GM21367 (cell line): Measurements from ENCODE around the gene RNASE2.
"Not testable (repeated sequence)": the region's sequence is repeated elsewhere in the genome, so short reads cannot be mapped to it uniquely, and the experiment has no call there.

ENCODE experiments used
- ATAC-seq: cut with Tn5 transposase; IDR thresholded peaks from one replicate; pipeline ENCODE4 v1.9.1; 2021; ENCODE audit not compliant: unreplicated experiment

The RNASE2 gene

DNA sequence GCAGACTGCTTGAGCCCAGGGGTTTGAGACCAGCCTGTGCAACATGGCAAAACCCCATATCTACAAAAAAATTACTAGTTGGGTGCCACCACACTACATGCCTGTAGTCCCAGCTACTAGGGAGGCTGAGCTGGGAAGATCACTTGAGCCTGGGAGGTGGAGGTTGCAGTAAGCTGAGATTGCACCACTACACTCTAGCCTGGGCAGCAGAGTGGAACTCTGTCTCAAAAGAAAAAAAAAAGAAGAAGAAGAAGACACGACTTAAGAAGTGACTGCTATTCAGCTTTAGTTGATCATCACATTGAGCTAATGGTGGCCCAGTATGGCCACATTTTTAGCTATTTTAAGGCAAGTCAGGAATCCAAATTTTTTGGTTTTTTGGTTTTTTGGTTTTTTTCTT lies 25.6 kb downstream of the RNASE2 start:
- ATAC-seq = no peak

DNA sequence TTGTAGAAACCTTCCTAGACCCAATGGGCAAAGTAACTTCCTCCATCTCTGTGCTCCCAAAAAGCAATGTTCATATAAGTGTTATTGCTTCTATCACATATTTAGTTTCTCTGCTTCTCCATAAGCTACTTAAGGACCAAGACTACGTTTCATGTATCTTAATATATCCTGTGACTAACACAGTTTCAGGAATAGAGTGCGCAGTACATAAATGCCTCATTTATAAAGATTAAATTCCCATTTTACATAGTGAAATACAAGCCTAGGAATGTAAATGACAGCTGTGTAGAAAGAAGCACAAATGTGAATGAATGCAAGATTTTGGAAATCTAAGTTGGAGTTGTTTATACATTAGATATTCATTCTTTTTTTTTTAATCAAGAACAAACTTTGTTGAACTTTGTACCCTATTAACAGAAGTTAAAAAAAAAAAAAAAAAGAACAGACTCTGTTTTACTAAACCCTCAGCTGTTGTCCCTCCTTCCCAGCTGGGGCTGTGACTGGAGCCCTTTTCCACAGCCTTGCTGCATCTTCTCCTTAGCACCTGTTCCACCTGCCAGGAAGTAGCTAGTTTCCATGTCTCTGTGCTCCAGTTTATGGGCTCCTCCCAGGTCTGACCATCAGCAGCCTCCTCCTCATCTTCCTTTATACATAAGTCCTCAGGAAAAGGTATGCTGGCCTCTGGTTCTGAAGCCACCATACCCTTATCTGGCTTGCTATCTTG lies 27.5 kb downstream of the RNASE2 start:
- ATAC-seq = no peak

DNA sequence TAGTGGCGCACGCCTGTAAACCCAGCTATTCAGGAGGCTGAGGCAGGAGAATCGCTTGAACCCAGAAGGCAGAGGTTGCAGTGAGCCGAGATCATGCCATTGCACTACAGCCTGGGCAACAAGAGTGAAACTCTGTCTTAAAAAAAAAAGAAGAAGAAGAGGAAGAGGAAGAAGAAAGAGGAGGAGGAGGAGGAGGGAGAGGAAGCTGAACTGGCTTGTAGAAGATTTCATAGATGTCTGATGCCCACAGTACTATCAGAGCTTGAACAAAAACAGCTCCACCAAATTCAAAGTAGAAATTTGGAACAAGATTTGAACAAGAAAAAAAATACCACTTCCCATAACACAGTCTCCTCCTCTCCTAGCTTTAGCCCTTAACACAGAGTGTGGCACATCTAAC lies 30.4 kb downstream of the RNASE2 start:
- ATAC-seq = not testable (repeated sequence)

GRCh38 chr14:20986811-20987210 lies 31.5 kb downstream of the RNASE2 start:
- ATAC-seq = no peak

GRCh38 chr14:20988717-20989470 lies 33.6 kb downstream of the RNASE2 start:
- no peak for ATAC-seq

GRCh38 chr14:20989471-20989786 lies 34.1 kb downstream of the RNASE2 start:
- no peak for ATAC-seq

- peak; percentile 92 for ATAC-seq
These were observed 34.7 kb downstream of the RNASE2 start, which contains the start of gene METTL17 for GRCh38 chr14:20989787-20990600. METTL17 (plus strand) TSS chr14:20989980; CDS start chr14:20990003, 23 bp downstream.

DNA sequence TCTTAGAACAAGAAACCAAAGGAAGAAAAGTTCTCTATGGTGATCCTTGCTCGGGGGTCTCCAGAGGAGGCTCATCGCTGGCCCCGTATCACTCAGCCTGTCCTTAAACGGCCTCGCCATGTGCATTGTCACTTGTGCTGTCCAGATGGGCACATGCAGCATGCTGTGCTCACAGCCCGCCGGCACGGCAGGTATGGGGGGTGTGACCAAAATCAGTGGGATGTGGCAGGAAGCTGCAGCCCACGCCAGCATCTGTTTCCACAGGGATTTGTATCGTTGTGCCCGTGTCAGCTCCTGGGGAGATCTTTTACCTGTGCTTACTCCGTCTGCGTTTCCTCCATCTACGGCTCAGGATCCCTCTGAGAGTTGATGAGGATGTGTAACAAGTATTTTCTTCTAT lies 41.2 kb downstream of the RNASE2 start:
- ATAC-seq = no peak

- ATAC-seq = no peak
These were observed 41.8 kb downstream of the RNASE2 start for GRCh38 chr14:20997115-20997514.

- no peak for ATAC-seq
These were observed 42.3 kb downstream of the RNASE2 start for GRCh38 chr14:20997564-20997963.

DNA sequence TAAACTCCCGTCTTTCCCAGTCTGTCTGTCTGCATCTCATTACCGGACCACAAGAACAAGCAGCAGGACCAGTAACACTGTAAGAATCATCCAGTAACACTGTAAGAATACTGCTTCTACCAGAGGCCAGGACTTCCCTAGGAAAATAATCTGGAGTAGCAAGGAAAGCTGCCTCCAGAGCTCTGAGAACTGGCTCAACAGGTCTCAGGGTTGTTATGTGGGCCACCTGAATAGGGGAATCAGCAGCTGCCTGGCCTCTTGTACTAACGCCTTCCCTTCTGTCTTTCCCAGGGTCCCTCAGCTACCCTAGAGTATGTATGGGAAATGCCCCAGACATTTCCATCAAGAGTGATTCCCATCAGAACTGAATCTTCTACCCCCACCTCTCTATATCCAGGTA lies 42.9 kb downstream of the RNASE2 start:
- ATAC-seq = no peak

GRCh38 chr14:20998674-20999366 lies 43.5 kb downstream of the RNASE2 start, which contains the start of gene SLC39A2:
SLC39A2 (plus strand) TSS chr14:20999293; CDS start chr14:20999447, 154 bp downstream.
- ATAC-seq = no peak

DNA sequence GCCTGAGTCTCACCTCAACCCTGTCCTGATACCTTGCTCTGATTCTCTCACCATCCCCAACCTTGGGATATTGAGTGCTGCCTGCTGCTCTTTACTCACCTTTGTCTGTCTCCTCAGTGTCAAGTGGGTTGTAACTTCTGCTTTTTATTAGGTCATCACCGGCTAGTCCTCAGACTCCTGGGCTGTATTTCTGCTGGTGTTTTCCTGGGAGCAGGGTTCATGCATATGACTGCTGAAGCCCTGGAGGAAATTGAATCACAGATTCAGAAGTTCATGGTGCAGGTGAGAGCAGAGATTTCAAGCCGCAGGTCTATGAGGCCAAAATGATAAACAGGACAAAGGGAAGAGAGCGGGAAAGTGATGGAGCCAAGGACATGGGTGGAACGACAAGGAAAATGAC lies 44.3 kb downstream of the RNASE2 start:
- no peak for ATAC-seq

DNA sequence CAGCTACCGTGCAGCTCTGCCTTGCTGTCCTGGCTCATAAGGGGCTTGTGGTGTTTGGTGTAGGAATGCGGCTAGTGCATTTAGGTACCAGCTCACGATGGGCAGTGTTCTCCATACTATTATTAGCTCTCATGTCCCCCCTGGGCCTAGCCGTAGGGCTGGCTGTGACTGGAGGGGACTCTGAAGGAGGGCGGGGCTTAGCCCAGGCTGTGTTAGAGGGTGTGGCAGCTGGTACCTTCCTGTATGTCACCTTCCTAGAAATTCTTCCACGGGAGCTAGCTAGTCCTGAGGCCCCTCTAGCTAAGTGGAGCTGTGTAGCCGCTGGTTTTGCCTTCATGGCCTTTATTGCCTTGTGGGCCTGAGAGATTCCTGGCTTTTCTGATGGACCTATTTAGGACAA lies 45.9 kb downstream of the RNASE2 start:
- no peak for ATAC-seq

GRCh38 chr14:21003788-21004346 lies 48.6 kb downstream of the RNASE2 start:
- no peak for ATAC-seq
